ENCODE measurements around the gene IL36RN.

The IL36RN gene

GRCh38 chr2:113050921-113051895, 7.8 kb upstream of the IL36RN start:
- no peak for DNase-seq (ENCODE audit: low read depth)

GRCh38 chr2:113052396-113052917, 6.5 kb upstream of the IL36RN start, which contains the start of gene IL36B:
IL36B (minus strand) TSS chr2:113052867.
- DNase-seq (ENCODE audit: low read depth) = no peak

- DNase-seq (ENCODE audit: low read depth) = no peak
These were observed 5.3 kb upstream of the IL36RN start for GRCh38 chr2:113053666-113054065.

- no peak for DNase-seq (ENCODE audit: low read depth)
These were observed 4.9 kb upstream of the IL36RN start for GRCh38 chr2:113054066-113054465.

DNA sequence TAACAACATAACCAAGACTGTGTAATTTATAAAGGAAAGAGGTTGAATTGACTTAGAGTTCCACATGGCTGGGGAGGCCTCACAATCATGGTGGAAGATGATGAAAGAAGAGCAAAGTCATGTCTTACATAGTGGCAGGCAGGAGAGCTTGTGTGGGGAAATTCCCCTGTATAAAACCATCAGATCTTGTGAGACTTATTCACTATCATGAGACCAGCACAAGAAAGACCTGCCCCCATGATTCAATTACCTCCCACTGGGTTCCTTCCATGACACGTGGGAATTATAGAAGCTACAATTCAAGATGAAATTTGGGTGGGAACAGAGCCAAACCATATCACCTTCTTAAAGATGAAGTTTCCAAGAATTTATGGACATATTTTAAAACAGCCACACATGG, 2.5 kb upstream of the IL36RN start:
- DNase-seq (ENCODE audit: low read depth) = no peak

GRCh38 chr2:113057117-113057516, 1.9 kb upstream of the IL36RN start:
- DNase-seq (ENCODE audit: low read depth) = no peak

- no peak for DNase-seq (ENCODE audit: low read depth)
These were observed 495 bp upstream of the IL36RN start for GRCh38 chr2:113058411-113058994.

DNA sequence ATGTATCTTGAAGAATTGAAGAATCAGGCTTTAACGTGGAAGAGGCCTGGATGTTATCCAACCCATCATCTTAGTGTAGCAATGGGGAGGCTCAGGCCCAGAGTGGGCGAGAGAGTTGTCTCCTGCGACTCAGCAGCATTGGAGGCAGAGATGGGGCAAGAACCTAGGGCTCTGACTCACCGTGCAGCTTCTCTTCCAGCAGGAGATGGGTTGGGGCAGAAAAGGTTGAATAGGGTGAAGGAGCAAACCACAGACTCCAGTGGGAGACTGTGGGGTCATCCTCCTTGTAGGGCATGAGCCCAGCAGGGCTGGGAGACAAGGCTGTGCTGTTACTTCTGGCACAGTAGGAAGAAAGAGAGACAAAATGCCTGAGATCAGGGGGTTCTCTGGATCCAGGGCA, 1.4 kb downstream of the IL36RN start:
- no peak for DNase-seq (ENCODE audit: low read depth)

- DNase-seq (ENCODE audit: low read depth) = no peak
These were observed 1.8 kb downstream of the IL36RN start for GRCh38 chr2:113060796-113061195.

DNA sequence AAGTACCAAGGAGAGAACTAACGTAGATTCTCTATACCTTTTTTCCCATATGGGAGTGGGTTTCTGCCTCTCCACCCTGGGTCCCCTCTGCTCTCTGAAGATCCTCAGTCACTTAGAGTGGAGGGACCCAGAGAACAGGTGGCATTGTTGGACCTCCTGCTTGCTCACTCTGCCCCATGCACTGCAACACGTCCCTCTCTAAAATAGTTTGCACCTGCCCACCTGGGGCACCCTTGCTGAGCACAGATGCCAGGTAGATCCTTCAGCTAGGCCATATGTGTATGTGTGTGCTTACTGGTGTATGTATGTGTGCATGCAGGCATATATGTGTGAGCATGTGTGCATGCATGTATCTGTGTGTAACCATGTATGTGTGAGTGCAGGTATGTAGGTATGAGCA, 2.2 kb downstream of the IL36RN start:
- no peak for DNase-seq (ENCODE audit: low read depth)

- DNase-seq (ENCODE audit: low read depth) = no peak
These were observed 3.1 kb downstream of the IL36RN start for GRCh38 chr2:113061896-113062770.

- no peak for DNase-seq (ENCODE audit: low read depth)
These were observed 5.3 kb downstream of the IL36RN start for GRCh38 chr2:113064281-113064680.

GRCh38 chr2:113064898-113065297, 5.9 kb downstream of the IL36RN start:
- DNase-seq (ENCODE audit: low read depth) = no peak

- DNase-seq (ENCODE audit: low read depth) = no peak
These were observed 8.7 kb downstream of the IL36RN start, which contains the start of gene IL1F10 for GRCh38 chr2:113067681-113068080. IL1F10 (plus strand) TSS chr2:113067970; CDS start chr2:113072739, 4,769 bp downstream.

DNA sequence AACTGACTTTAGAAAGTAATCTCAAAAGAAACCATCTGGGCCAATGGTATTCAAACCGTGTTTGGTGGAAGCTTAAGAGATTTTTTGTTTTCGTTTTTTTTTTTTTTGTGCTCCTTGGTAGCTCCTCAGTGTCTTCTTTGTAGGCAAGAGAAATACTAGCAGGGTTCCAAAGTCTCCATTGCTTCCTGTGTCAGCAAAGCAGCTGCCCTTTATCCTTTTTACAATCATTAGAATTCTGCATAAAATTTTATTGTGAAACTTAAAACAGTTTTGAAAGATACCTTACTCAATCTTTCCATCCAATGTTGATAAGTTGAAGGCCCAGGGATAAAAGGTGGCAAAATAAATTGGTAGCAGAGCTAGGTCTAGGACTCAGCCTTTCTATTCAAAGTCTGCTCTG, 9.3 kb downstream of the IL36RN start:
- DNase-seq (ENCODE audit: low read depth) = no peak

DNA sequence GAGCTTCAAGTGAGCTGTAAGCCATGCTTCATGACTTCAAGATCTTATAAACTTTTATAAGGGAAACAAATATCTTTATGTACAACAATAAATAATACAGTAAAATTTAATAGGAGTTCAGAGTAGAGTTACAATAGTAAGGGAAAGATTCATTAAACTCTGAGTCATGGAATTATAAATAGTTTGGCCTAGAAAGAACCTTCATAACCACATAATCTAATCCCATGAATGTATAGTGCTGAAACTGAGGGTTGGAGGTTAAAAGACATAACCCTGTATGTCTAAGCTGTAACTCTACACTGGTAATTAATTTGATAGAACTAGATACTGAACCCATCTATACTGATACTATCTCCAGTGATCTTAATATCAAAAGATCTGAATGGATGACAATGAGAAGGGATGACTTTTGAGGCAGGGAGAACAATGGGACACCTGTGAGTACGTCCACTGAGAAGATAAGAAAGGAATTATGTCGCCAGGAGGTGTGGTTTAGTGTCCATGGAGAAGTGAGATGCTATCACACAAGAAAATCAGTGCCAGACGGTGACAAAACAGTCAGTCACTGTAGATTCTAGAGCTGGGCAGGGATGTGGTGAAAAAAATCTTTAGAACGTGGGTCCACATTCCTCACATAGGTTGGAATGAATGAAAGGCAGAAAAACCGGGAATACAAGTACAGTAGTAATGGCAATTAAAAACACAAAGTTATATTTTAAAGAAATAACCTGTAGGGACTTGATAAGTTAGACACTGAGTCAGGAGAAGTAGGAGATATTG, 9.9 kb downstream of the IL36RN start:
- DNase-seq (ENCODE audit: low read depth) = no peak

- DNase-seq (ENCODE audit: low read depth) = no peak
These were observed 10.9 kb downstream of the IL36RN start for GRCh38 chr2:113069676-113070605.

- no peak for DNase-seq (ENCODE audit: low read depth)
These were observed 11.6 kb downstream of the IL36RN start for GRCh38 chr2:113070606-113070975.

GRCh38 chr2:113072584-113072983, 13.6 kb downstream of the IL36RN start:
- DNase-seq (ENCODE audit: low read depth) = no peak

GRCh38 chr2:113073325-113073834, 14.4 kb downstream of the IL36RN start:
- DNase-seq (ENCODE audit: low read depth) = no peak

Measured in stimulated activated CD8-positive, alpha-beta memory T cell treated with anti-CD3 and anti-CD28 coated beads, Interleukin-12 subunit alpha, Interleukin-12 subunit beta, amount 100 ng/mL, for 1 hour (primary cell).